ENCODE results near the gene HNRNPA0. TPM values are rescaled to one million over a fixed set of nuclear protein-coding genes. Genes with fewer than 3 reads are reported as not detected.

HNRNPA0 gene
- total and polyA plus RNA-seq, 2 experiments from 2014 or later: 15.1 to 39.9 TPM

DNA sequence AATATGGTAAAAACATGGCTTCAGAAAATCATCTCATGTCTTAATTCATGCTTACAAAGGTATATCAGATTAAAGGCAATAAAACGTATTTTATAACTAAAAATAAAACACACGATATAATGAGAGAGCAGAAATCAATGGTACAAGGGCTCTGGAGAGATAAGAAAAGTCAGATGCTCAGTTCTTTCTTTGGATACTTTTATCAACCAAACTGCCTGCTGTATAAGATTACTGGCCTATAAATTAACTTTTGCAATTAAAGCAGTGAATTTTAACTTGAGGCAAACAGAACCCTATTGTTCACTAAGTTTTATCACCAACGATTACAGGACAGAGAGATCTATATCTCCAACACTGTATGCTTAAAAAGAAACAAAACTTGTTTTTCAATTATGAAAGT is 42.1 kb upstream of the HNRNPA0 start:
- no peak for ATAC-seq
- H3K27ac Mint-ChIP-seq: no peak overlapping the region
- H3K4me1 Mint-ChIP-seq: no peaks in the 10 kb centered on the region

More for the DNA sequence above, 42.1 kb upstream of the HNRNPA0 start:
- H3K36me3 ChIP-seq (ENCODE audit: insufficient read depth): no peaks in the 10 kb centered on the region
- TF ChIP-seq EZH2 (IDR thresholded peaks at IDR 0.05; ENCODE audit: low read depth, unreplicated experiment) (no peak), STAT1 (IDR thresholded peaks at IDR 0.05; ENCODE audit: unreplicated experiment) (no peak), REST (IDR thresholded peaks at IDR 0.05; ENCODE audit: unreplicated experiment) (no peak), EZH2phosphoT487 (IDR thresholded peaks at IDR 0.05; ENCODE audit: unreplicated experiment) (no peak), CREB1 (CRISPR knock-in tag; IDR thresholded peaks at IDR 0.05; ENCODE audit: low read depth) (no peak), ZNF462 (CRISPR knock-in tag; IDR thresholded peaks at IDR 0.05) (no peak), JUNB (IDR thresholded peaks at IDR 0.05; ENCODE audit: unreplicated experiment) (no peak), ZNF331 (CRISPR knock-in tag; IDR thresholded peaks at IDR 0.05; ENCODE audit: low read depth) (no peak), NANOG (IDR thresholded peaks at IDR 0.05; ENCODE audit: borderline replicate concordance) (no peak), ETS1 (IDR thresholded peaks at IDR 0.05) (no peak), CTCF (conservative IDR thresholded peaks at IDR 0.05; ENCODE audit: low read depth in 2 of 2) (no peak), POLR2AphosphoS5 (IDR thresholded peaks at IDR 0.05; ENCODE audit: low read depth) (no peak), ZNF114 (CRISPR knock-in tag; IDR thresholded peaks at IDR 0.05) (no peak)
- Mint-ChIP-seq H3K4me3 (no peak overlapping the region), H3K9me3 (no peaks in the 10 kb centered on the region), H3K36me3 (ENCODE audit: low read depth) (no peaks in the 10 kb centered on the region), H3K27me3 (ENCODE audit: insufficient read depth, low read depth, poor library complexity) (no peaks in the 10 kb centered on the region)
- no peak overlapping the region for H3K4me2 ChIP-seq
- no peak for DNase-seq (ENCODE audit: low spot score)
- no peak overlapping the region for H2AFZ ChIP-seq
- H3K9me2 ChIP-seq (ENCODE audit: insufficient read depth): no peaks in the 10 kb centered on the region
- H3K27ac ChIP-seq (ENCODE audit: low read depth): no peak overlapping the region
- H3K4me3 ChIP-seq: no peak overlapping the region
- H3K79me2 ChIP-seq (replicated peaks; ENCODE audit: insufficient read depth): no peaks in the 10 kb centered on the region
- H4K20me1 ChIP-seq (replicated peaks; ENCODE audit: insufficient read depth): no peaks in the 10 kb centered on the region
- H3F3A ChIP-seq (replicated peaks; ENCODE audit: low read depth): no peaks in the 10 kb centered on the region
- no peaks in the 10 kb centered on the region for H3K4me1 ChIP-seq (ENCODE audit: insufficient read depth)
- no peaks in the 10 kb centered on the region for H3K27me3 ChIP-seq (ENCODE audit: insufficient read depth)

Data from GM23338 (cell line).